Spinal cord (tissue), 10 donors: ENCODE data around the gene RUNX3. TPM values are rescaled to one million over a fixed set of nuclear protein-coding genes. Genes with fewer than 3 reads are reported as not detected.

Experiments used
- DNase-seq, 6 donors: peaks; one replicate each; pipeline versions ENCODE4 v3.0.0 to v3.0.0-alpha.2; 2013 to 2015; ENCODE audit warnings: low spot score in 6 of 6, low read depth in 4 of 6
- H3K27ac ChIP-seq: one replicate; pipeline ENCODE4 v1.5.1; 2013; ENCODE audit warnings: low read depth, low read length, control low read depth
- H3K27me3 ChIP-seq: one replicate; pipeline ENCODE4 v1.6.1; 2013; ENCODE audit warnings: low read length; ENCODE audit not compliant: control insufficient read depth, insufficient read depth
- H3K36me3 ChIP-seq: one replicate; pipeline ENCODE4 v1.6.1; 2013; ENCODE audit warnings: low read length; ENCODE audit not compliant: control insufficient read depth, insufficient read depth
- H3K4me1 ChIP-seq: one replicate; pipeline ENCODE4 v1.6.1; 2013; ENCODE audit warnings: low read length; ENCODE audit not compliant: control insufficient read depth, insufficient read depth
- H3K4me3 ChIP-seq: one replicate; pipeline ENCODE4 v1.5.1; 2013; ENCODE audit warnings: low read depth, low read length, control low read depth
- H3K9me3 ChIP-seq: one replicate; pipeline ENCODE4 v1.6.1; 2013; ENCODE audit warnings: low read length; ENCODE audit not compliant: control insufficient read depth, insufficient read depth
- WGBS: methylation state at CpG from one replicate; pipeline ENCODE4 v1.1.5; 2013; ENCODE audit warnings: missing lambda C conversion rate; ENCODE audit not compliant: insufficient coverage; 5-methylcytosine and 5-hydroxymethylcytosine counted together
- polyA plus RNA-seq, 2 donors: library from polyadenylated mRNA; unstranded; fragments of 120-200 nt; gene quantifications; one replicate each; pipeline ENCODE4 v1.2.1, GENCODE V29; 2013; ENCODE audit not compliant: insufficient read length in 2 of 2
- total RNA-seq, 2 donors: library from RNA; depleted of rRNA in 1 of 2; stranded (reverse); fragments of 120-200 nt in 1 of 2; fragments of >200 nt in 1 of 2; gene quantifications; one replicate each; pipeline versions ENCODE4 v1.2.3 to v1.2.4, GENCODE V29; 2013 to 2014
- donor health status: healthy.

RUNX3 gene
- total and polyA plus RNA-seq, 4 donors: 0.08 to 0.42 (median 0.10) TPM

DNA sequence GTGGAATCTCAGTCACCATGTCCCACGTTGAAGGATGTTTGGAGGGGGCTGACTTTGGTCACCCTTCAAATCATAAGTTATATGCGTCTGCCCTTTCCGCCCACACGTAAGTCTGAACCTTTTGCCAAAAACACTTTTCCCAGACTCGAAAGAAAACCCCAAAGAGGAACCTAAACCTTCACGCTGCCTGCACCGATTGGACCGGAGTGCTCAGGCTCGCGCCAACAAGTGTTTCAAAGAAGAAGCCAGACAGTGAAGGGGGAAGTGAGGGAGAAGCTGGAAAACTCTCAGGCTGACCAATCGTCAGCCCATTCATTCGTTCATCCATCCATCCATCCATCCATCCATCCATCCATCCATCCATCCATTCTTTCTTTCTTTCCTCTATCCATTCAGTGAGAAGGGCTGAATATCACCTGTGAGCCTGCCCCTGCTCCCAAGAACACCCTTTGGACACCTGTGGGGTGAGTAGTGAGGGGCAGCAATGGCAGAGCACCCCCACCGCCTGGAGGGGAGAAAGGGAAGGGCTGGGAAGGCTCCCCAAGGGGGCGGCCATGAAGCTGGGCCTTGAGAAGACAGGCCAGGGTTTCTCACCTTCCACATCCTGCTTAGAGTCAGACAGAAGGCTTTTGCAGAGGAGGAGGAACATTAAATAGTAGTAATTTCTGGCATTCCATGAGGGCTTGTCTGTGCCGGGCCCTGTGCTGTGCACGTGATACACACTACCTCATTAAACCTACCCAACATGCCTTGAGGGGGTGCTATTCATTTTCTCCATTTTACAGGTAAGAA lies 27.1 kb upstream of the RUNX3 start:
- 73% methylated on average over 2 of the region's 16 CpGs for WGBS
- H3K27me3 ChIP-seq: no peaks in the 10 kb centered on the region
- no peaks in the 10 kb centered on the region for H3K4me1 ChIP-seq
- no peak overlapping the region for H3K27ac ChIP-seq
- H3K9me3 ChIP-seq: no peaks in the 10 kb centered on the region
- DNase-seq: no peak
- H3K36me3 ChIP-seq: no peaks in the 10 kb centered on the region
- H3K4me3 ChIP-seq: no peak overlapping the region

GRCh38 chr1:24955779-24956365 lies 25.8 kb upstream of the RUNX3 start:
- 89% methylated on average over 7 of the region's 8 CpGs for WGBS
- H3K4me3 ChIP-seq: no peak overlapping the region
- no peak for DNase-seq
- H3K27ac ChIP-seq: no peak overlapping the region
- H3K27me3 ChIP-seq: no peaks in the 10 kb centered on the region
- no peaks in the 10 kb centered on the region for H3K9me3 ChIP-seq
- no peaks in the 10 kb centered on the region for H3K36me3 ChIP-seq
- H3K4me1 ChIP-seq: no peaks in the 10 kb centered on the region

GRCh38 chr1:24955161-24955560 lies 25.1 kb upstream of the RUNX3 start:
- 94% methylated on average over 4 of the region's 5 CpGs for WGBS
- Histone ChIP-seq H3K4me3 (no peak overlapping the region), H3K27ac (no peak overlapping the region), H3K9me3 (no peaks in the 10 kb centered on the region), H3K36me3 (no peaks in the 10 kb centered on the region), H3K4me1 (no peaks in the 10 kb centered on the region), H3K27me3 (no peaks in the 10 kb centered on the region)
- no peak for DNase-seq

GRCh38 chr1:24954631-24955030 lies 24.6 kb upstream of the RUNX3 start:
- WGBS: 96% methylated on average over 10 of the region's 11 CpGs
- no peak overlapping the region for H3K27ac ChIP-seq
- H3K9me3 ChIP-seq: no peaks in the 10 kb centered on the region
- DNase-seq: no peak
- no peak overlapping the region for H3K4me3 ChIP-seq
- H3K36me3 ChIP-seq: no peaks in the 10 kb centered on the region
- H3K4me1 ChIP-seq: no peaks in the 10 kb centered on the region
- no peaks in the 10 kb centered on the region for H3K27me3 ChIP-seq

DNA sequence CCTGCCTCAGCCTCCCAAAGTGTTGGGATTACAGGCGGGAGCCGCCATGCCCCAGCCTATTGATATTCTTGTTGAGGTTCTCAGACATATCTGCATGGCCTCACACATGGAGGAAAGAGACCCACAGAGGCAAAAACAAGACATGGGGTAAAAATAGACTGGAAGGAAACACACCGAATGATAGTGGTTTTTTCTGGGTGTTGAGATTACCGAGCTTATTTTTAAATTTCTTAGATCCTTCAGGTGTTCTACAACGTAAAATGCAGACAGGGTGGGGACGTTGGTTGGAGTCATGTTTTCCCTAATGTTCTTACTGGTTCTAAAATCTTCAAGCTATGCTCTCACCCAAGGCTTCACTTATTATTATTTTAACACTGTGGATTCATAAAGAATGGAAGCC lies 23.9 kb upstream of the RUNX3 start:
- no peak overlapping the region for H3K27ac ChIP-seq
- no peaks in the 10 kb centered on the region for H3K4me1 ChIP-seq
- H3K9me3 ChIP-seq: no peaks in the 10 kb centered on the region
- WGBS: 94% methylated on average over 4 of the region's 6 CpGs
- no peaks in the 10 kb centered on the region for H3K27me3 ChIP-seq
- DNase-seq: no peak
- H3K36me3 ChIP-seq: no peaks in the 10 kb centered on the region
- H3K4me3 ChIP-seq: no peak overlapping the region

DNA sequence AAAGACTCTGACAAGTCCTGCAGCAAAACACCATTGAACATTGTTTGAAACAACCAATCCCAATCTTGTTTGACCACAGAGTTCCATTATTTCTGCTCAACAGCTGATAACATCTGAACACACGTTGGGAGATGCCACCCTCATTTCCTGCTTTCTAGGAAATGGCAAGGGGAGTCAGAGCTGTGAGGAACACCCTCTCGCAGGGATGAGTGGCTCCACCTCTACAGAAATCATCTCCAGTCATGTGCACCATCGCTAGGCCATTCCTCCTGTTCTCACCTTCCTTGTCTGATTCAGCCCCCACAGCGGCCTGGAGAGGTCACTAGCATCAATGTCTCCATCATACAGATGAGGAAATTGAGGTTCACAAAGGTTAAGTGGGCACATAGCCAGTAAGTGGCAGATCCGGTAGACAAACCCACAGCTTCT lies 22.4 kb upstream of the RUNX3 start:
- Histone ChIP-seq H3K9me3 (no peaks in the 10 kb centered on the region), H3K4me1 (no peaks in the 10 kb centered on the region), H3K36me3 (no peaks in the 10 kb centered on the region), H3K27me3 (no peaks in the 10 kb centered on the region), H3K27ac (no peak overlapping the region), H3K4me3 (no peak overlapping the region)
- DNase-seq: no peak
- WGBS: 50% methylated on average over 2 of the region's 5 CpGs

DNA sequence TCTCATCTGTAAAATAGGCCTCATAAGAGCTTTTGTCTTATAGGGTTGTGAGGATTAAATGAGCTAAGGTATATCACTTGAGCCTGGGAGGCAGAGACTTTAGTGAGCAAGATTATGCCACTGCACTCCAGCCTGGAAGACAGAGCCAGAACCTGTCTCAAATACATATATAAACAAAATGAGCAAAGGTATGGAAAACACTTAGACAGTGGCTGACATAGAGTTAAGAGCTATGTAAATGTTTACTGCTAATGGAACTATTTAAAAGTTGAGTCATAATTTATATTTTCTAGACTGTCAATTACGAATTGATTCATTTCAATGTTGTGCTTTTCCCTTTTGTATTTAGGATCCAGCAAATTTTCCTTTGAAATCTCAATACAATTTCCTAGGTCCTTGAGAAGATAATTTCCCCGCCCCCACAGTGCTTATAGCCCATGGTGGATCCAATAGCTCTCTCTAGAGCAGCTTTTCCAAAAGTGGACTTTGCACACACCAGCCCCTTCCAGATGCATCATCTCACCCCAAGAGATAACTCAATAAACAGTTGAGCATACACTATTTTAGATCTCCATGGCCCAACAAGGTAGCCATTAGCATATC lies 21.8 kb upstream of the RUNX3 start:
- Histone ChIP-seq H3K27me3 (no peaks in the 10 kb centered on the region), H3K9me3 (no peaks in the 10 kb centered on the region), H3K27ac (no peak overlapping the region), H3K36me3 (no peaks in the 10 kb centered on the region), H3K4me3 (no peak overlapping the region), H3K4me1 (no peaks in the 10 kb centered on the region)
- DNase-seq: no peak
- 89% methylated on average over 1 of the region's 2 CpGs for WGBS

- DNase-seq: no peak
- Histone ChIP-seq H3K4me3 (no peak overlapping the region), H3K27me3 (no peaks in the 10 kb centered on the region), H3K36me3 (no peaks in the 10 kb centered on the region), H3K9me3 (no peaks in the 10 kb centered on the region), H3K27ac (no peak overlapping the region), H3K4me1 (no peaks in the 10 kb centered on the region)
- 83% methylated on average over 5 of the region's 6 CpGs for WGBS
Observed at GRCh38 chr1:24951337-24951736, 21.3 kb upstream of the RUNX3 start.

DNA sequence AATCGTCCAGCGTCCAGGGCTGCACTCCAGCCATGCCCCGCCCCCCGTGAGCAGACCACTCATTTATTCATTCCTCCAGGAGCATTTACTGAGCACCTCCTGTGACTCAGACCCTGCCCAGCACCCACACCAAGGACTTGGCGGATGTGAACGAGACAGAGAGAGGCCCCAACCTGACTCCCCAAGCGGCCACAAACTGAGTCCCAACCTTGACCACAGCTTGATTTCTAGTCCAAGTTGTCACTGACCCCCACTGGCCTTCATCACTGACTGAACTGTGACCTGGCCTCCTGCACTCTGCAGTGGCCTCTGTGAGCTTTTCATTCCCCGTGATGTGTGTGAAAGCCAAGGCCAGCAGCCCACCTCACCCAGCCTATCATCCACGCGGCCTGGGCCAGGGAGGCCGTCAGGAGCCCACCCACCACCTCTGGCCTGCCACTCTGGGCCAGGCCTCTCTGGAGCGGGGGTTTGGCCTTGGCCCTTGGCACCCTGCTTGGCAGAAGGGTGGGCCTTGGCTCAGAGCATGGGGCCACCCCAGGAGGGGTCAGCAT lies 19.3 kb upstream of the RUNX3 start:
- Histone ChIP-seq H3K9me3 (no peaks in the 10 kb centered on the region), H3K36me3 (no peaks in the 10 kb centered on the region), H3K27ac (no peak overlapping the region), H3K4me1 (no peaks in the 10 kb centered on the region), H3K4me3 (no peak overlapping the region), H3K27me3 (no peaks in the 10 kb centered on the region)
- no peak for DNase-seq
- 76% methylated on average over 12 of the region's 12 CpGs for WGBS
